Mesodermal cell (in vitro differentiated cells): ENCODE data around the gene SMIM20.

Source experiments
- H3K27ac ChIP-seq: 2 replicates; pipeline ENCODE4 v1.7.0; 2013; ENCODE audit warnings: mild to moderate bottlenecking, low read depth, low read length, moderate library complexity; ENCODE audit not compliant: severe bottlenecking
- H3K36me3 ChIP-seq: 2 replicates; pipeline ENCODE4 v1.7.1; 2013; ENCODE audit warnings: mild to moderate bottlenecking, low read length, moderate library complexity; ENCODE audit not compliant: control insufficient read depth, insufficient read depth
- H3K4me1 ChIP-seq: one replicate; pipeline ENCODE4 v1.7.1; 2013; ENCODE audit warnings: mild to moderate bottlenecking, low read length; ENCODE audit not compliant: insufficient read depth, control insufficient read depth, poor library complexity, severe bottlenecking
- H3K4me3 ChIP-seq: 2 replicates; pipeline ENCODE4 v1.7.0; 2013; ENCODE audit warnings: low read length, control low read depth, mild to moderate bottlenecking; ENCODE audit not compliant: insufficient read depth, poor library complexity, severe bottlenecking; ENCODE audit errors: extremely low read depth
- H3K9me3 ChIP-seq: 2 replicates; pipeline ENCODE4 v1.7.1; 2013; ENCODE audit warnings: mild to moderate bottlenecking, low read length, moderate library complexity; ENCODE audit not compliant: control insufficient read depth
- WGBS, 2 experiments: methylation state at CpG; one replicate each; pipeline ENCODE4 v1.1.5; 2013; ENCODE audit warnings: missing lambda C conversion rate in 2 of 2; ENCODE audit not compliant: insufficient coverage in 2 of 2; 5-methylcytosine and 5-hydroxymethylcytosine counted together

SMIM20 gene

DNA sequence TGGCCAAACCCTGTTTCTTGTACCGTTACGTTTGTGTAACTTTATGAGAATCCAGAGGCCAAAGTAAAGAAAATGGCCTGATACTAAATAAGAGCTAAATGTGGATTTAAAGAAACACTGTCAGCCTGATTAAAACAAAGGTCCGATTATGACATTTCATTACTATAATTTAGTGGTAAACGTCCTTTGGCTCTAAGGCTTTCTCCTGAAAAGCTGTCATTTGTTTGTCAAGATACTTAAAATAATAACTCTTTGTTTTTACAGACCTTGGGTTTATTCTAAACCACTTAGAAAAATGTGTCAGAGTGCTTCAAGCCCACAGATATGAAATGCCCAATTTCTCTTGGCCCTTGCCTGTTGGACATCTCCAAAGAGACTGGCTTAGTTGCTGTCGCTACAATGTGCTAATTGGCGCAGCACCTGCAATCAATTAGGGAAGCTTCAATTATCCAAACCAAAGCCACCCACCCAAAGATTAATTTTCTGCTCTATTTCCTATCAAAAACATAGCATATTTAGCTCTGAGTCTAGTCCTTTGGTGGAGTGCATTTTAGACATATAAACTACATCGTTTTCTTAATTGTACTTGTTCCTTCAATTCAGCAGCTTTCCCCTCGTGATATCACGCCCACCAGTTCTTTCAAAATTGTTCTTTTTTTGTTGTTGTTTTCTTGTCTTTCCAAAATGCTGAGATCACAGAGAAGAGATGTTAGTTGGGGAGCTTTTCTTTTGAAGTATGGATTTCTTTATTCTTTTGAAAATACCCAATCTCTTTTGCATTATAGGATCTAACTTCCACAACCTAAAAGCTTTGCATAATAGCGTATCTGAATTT, 13.6 kb downstream of the SMIM20 start:
- 89 to 95% methylated on average over 6 of the region's 10 CpGs for WGBS, 2 experiments
- Histone ChIP-seq H3K27ac (no peak overlapping the region), H3K36me3 (no peaks in the 10 kb centered on the region), H3K9me3 (no peaks in the 10 kb centered on the region), H3K4me3 (no peak overlapping the region), H3K4me1 (no peaks in the 10 kb centered on the region)

DNA sequence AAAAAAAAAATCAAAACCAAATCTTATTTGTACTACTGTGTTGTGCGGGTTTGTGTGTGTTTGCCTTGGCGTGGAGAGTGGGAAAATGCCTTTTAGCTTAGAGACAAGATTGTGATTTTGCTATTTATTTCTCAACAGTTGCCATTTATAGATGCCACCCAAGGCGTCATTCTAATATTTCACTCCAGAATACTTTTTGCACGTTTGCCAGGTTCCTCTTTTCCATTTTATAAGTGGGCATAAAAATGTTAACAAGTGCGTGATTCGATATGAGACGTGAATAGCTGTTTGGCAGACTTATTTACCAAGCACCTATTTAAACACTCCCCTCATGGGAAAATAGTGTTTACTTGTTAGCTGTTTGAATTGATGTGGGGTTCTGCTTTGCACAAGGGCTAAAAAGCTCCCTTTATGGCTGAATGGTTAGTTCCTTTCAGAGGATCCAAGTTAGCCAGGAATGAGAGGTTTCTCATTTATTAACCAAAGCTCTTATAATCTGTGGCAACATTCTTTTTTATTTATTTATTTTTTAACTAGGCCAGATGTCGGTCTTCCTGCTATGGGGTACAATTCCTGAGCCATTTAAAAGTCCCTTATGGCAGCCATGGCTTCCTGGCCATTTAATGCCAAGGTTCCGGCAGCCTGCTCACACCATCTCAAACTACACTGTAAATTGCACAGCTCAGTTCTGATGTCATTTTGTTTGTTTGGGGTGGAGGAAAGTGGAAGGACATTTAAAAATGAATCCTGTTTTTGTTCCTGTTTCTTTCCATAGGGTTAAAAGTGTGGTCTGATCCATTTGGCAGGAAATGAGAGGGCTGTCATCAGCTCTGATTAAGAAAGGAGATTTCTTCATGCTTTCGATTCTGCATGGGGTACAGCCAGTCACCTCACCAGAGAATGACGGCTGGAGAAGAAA, 14.6 kb downstream of the SMIM20 start:
- Histone ChIP-seq H3K36me3 (no peaks in the 10 kb centered on the region), H3K27ac (no peak overlapping the region), H3K9me3 (no peaks in the 10 kb centered on the region), H3K4me3 (no peak overlapping the region), H3K4me1 (no peaks in the 10 kb centered on the region)
- 100% methylated on average over 1 of the region's 11 CpGs; no CpG with 5 or more reads in 1 of the 2 experiments for WGBS, 2 experiments

DNA sequence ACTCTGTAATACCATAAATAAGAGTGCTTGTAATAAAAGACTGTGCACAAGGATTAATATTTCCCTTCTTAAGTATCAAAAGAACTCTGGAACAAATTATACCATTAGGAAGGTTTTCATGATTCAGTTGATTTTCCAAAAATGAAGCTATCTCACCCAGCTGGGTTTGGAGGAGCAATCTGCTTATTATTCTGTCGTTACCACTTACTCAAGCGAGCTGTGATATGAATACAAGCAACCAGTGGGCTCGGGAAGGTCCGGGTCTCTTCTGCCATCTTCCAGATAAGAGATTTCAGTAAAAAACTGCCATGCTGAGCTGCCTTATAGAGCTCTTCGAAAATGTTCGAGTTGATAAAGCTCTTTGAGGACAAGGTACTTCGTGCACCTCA, 15.3 kb downstream of the SMIM20 start:
- Histone ChIP-seq H3K36me3 (no peaks in the 10 kb centered on the region), H3K4me1 (no peaks in the 10 kb centered on the region), H3K27ac (no peak overlapping the region), H3K4me3 (no peak overlapping the region), H3K9me3 (no peaks in the 10 kb centered on the region)
- 92 to 99% methylated on average over 6 of the region's 7 CpGs for WGBS, 2 experiments

DNA sequence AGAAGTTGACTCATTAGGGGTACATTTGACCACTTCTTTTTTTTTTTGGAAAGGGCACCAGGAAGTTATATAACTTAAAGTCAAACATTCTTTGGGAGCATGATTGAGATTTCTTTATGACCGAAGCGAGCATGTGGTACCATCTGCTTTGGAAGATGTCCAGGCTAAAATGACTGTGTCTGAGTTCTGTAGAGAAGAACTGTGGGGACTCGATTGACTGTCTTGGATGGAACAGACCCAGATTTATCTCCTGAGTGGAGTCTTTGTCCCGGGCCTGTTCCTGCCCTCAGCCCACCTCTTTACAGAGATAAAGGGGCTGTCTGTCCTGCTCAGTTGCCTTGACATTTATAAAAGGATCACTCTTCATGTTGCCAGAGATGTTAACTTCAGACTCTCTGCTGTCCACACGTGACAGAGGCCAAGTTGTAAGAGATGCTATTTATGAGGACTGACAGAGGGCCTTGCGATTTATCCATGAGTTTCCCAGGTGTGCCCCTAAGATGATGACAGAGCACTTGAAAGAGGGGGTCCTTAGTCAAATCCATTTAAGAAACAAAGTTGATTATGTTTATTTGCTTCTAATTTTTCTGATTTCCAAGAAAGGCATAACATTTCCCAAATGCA, 16.8 kb downstream of the SMIM20 start:
- WGBS, 2 experiments, result 96 to 97% methylated on average over 4 to 5 of the region's 6 CpGs
- H3K27ac ChIP-seq, result no peak overlapping the region
- H3K4me1 ChIP-seq, result no peaks in the 10 kb centered on the region
- H3K9me3 ChIP-seq, result no peaks in the 10 kb centered on the region
- H3K4me3 ChIP-seq, result no peak overlapping the region
- no peaks in the 10 kb centered on the region for H3K36me3 ChIP-seq

DNA sequence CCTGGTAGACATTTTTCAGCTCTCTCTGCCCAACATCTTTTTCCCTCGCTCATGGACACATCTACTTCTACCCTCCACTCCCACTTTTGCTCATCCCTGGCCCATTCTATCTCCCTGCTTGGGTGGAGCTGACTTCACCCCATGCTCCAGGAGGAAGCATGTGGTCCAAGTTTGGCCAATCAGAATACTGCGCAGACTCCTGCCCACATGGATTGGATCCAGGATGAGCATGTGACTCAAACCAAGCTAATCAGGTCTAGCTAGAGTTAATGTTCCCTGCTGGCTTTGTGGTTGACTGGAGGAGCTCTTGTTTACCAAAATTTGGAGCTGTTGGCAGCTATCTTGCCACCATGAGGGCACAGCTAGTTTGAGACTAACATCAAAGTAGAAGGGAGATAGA, 22.7 kb downstream of the SMIM20 start:
- Histone ChIP-seq H3K27ac (no peak overlapping the region), H3K4me3 (no peak overlapping the region), H3K4me1 (no peaks in the 10 kb centered on the region), H3K36me3 (no peaks in the 10 kb centered on the region), H3K9me3 (no peaks in the 10 kb centered on the region)
- 86 to 100% methylated on average over 1 to 2 of the region's 2 CpGs for WGBS, 2 experiments

DNA sequence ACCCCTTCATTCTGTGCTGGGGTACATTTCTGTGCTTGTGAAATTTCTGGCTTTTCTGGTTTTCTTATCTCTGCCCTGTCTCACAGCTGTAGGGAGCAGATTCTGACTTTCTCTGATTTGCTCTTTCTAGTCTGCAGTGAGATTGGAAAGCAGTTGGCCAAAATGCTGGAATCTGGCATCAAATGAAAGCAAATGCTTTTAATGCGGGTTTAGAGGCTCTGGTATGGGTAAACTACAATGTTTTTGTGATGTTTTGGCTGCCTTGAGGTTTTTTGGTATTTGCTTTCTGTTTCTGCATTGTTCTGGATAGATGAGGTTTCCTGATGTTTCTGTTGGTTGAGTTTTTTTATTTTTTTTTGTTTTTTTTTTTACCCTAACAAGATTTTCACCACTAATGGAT, 23.8 kb downstream of the SMIM20 start:
- no peaks in the 10 kb centered on the region for H3K9me3 ChIP-seq
- H3K4me1 ChIP-seq, result no peaks in the 10 kb centered on the region
- no peaks in the 10 kb centered on the region for H3K36me3 ChIP-seq
- H3K4me3 ChIP-seq, result no peak overlapping the region
- H3K27ac ChIP-seq, result no peak overlapping the region
- 75 to 83% methylated on average over 1 of the region's 1 CpG for WGBS, 2 experiments

DNA sequence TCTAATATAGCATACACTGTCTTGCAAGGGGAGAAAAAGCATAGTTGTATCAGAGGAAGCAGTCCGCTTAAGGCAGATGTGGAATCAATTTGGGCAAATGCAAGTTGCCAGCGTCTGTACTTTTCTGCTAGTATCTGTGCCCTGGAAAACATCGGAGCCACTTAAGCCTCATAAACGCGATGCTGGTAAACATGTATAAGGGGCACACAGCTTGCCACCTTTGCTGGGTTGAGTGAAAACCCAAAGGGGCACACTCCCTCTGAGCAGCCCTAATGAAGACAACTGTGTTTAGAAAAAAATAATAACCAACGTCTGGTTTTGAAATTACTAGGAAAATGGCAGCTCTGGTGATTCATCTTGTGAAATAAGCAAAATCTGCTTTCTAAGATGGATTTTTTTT, 24.3 kb downstream of the SMIM20 start:
- Histone ChIP-seq H3K27ac (no peak overlapping the region), H3K9me3 (no peaks in the 10 kb centered on the region), H3K4me1 (no peaks in the 10 kb centered on the region), H3K4me3 (no peak overlapping the region), H3K36me3 (no peaks in the 10 kb centered on the region)
- WGBS, 2 experiments, result 88 to 93% methylated on average over 5 of the region's 6 CpGs

DNA sequence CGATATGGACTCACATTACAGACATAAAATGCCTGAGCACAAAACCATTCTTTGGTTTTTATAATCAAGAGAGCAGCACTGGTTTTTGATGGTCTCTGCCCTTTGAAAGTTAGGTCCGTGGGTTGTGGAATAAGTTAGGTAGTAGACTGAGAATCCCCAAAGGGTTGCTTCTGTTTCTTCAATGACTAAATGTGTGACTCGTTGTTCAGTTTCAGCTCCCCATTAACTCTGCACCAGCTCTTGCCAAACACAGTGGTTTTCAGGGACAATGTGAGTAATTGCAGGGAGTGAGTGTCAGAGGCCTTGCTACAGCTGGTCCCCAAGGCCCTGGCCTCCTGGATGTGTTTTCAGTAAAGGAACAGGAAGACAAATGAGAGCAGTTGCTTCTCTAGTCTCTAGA, 24.8 kb downstream of the SMIM20 start:
- Histone ChIP-seq H3K36me3 (no peaks in the 10 kb centered on the region), H3K9me3 (no peaks in the 10 kb centered on the region), H3K27ac (no peak overlapping the region), H3K4me3 (no peak overlapping the region), H3K4me1 (no peaks in the 10 kb centered on the region)
- 79% methylated on average over 2 of the region's 3 CpGs; no CpG with 5 or more reads in 1 of the 2 experiments for WGBS, 2 experiments

DNA sequence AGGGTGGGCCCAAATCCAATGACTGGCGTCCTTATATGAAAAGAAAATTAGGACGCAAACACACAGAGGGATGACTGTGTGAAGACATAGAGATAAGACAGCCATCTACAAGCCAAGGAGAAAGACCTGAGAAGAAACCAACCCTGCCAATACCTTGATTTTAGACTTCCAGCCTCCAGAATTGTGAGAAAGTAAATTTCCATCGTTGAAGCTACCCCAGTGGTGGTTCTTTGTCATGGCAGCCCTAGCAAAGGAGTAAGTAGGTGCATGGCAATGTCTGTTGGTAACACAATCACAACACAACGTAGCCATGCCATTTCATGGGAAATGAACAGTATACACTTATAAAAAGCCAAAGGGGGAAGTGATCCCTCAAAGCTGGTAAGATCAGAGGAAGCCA, 25.3 kb downstream of the SMIM20 start:
- H3K4me1 ChIP-seq, result no peaks in the 10 kb centered on the region
- no peak overlapping the region for H3K4me3 ChIP-seq
- H3K27ac ChIP-seq, result no peak overlapping the region
- no peaks in the 10 kb centered on the region for H3K9me3 ChIP-seq
- WGBS, 2 experiments, result 92 to 100% methylated on average over 2 of the region's 4 CpGs
- H3K36me3 ChIP-seq, result no peaks in the 10 kb centered on the region

DNA sequence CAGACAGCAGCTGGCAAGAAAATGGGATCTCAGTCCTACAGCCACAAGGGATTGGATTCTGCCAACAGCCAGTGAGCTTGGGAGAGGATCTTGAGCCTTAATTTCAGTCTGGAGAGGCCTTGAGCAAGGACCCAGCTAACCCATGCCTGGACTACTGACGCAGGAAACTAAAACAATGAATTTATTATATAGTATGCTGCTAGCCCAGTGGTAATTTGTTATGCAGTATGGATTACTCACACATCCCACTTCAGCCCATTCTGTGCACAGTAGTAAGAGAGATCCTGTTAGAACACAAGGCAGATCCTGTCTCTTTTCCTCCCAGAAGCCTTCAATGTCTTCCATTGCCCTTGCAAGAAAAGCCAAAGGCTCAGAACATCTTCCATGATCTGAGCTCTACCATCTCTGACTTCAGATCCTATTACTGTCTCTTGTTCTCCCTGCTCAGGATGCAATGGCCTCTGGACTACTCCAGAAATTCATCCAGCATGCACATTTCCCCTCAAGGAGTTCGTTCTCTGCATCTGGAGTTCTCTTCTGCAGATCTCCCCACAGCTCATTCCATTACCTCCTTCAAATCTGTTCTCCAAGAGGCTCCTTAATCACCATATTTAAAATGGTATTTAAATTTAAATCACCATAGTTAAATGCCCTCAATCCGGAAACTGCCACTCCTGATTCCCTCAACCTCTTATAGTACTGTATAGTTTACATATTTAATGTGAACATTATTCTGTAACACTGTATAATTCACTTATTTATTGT, 27.6 kb downstream of the SMIM20 start:
- no peaks in the 10 kb centered on the region for H3K36me3 ChIP-seq
- no peak overlapping the region for H3K4me3 ChIP-seq
- H3K27ac ChIP-seq, result no peak overlapping the region
- no peaks in the 10 kb centered on the region for H3K9me3 ChIP-seq
- 80 to 83% methylated on average over 1 of the region's 3 CpGs for WGBS, 2 experiments
- no peaks in the 10 kb centered on the region for H3K4me1 ChIP-seq
